ENCODE data around the gene PPP6R3. TPM values are rescaled to one million over a fixed set of nuclear protein-coding genes. Genes with fewer than 3 reads are reported as not detected.

The PPP6R3 gene
- total and polyA plus RNA-seq, 11 donors = 23.2 to 93.8 (median 81.2) TPM

- H3K27ac ChIP-seq = no peak overlapping the region
- DNase-seq (no peak), ATAC-seq (no peak)
- TF ChIP-seq CTCF (IDR thresholded peaks at IDR 0.05) (no peak), POLR2A (IDR thresholded peaks at IDR 0.05) (no peak)
- H3K4me1 ChIP-seq = no peaks in the 10 kb centered on the region
- intact Hi-C loops (cut with DNase I) = no loop called here
- no peak overlapping the region for H3K4me3 ChIP-seq
- H3K27me3 ChIP-seq = no peaks in the 10 kb centered on the region
- H3K36me3 ChIP-seq = peaks cover 4 to 81% (median 60%) of the 10 kb centered on the region in 9 donors
- peaks cover 0 to 16% (median 13%) of the 10 kb centered on the region in 12 donors for H3K9me3 ChIP-seq
- WGBS, 4 donors = 94 to 96% (median 95%) methylated on average over 18 to 40 of the region's 40 CpGs
Measured at GRCh38 chr11:68424981-68425865, 35.3 kb upstream of the PPP6R3 start.

GRCh38 chr11:68425866-68426380 is 34.6 kb upstream of the PPP6R3 start:
- TF ChIP-seq POLR2A (IDR thresholded peaks at IDR 0.05) (no peak), CTCF (IDR thresholded peaks at IDR 0.05) (no peak)
- ATAC-seq (no peak), DNase-seq (no peak)
- 92 to 98% (median 95%) methylated on average over 16 to 21 of the region's 21 CpGs for WGBS, 4 donors
- H3K27me3 ChIP-seq = no peaks in the 10 kb centered on the region
- H3K9me3 ChIP-seq = peaks cover 0 to 18% (median 13%) of the 10 kb centered on the region in 12 donors
- peaks cover 4 to 81% (median 67%) of the 10 kb centered on the region in 9 donors for H3K36me3 ChIP-seq
- intact Hi-C loops (cut with DNase I) = no loop called here
- no peak overlapping the region for H3K27ac ChIP-seq
- H3K4me1 ChIP-seq = no peaks in the 10 kb centered on the region
- H3K4me3 ChIP-seq = no peak overlapping the region

GRCh38 chr11:68429661-68430060 is 30.9 kb upstream of the PPP6R3 start:
- no peak overlapping the region for H3K27ac ChIP-seq
- peaks cover 0 to 17% (median 12%) of the 10 kb centered on the region in 12 donors for H3K4me1 ChIP-seq
- ATAC-seq (no peak), DNase-seq (no peak)
- no peak overlapping the region for H3K4me3 ChIP-seq
- TF ChIP-seq CTCF (IDR thresholded peaks at IDR 0.05) = no peak
- no peak for TF ChIP-seq POLR2A (IDR thresholded peaks at IDR 0.05)
- intact Hi-C loops (cut with DNase I) = no loop called here
- H3K27me3 ChIP-seq = no peaks in the 10 kb centered on the region
- 95 to 98% (median 97%) methylated on average over 3 of the region's 3 CpGs for WGBS, 4 donors
- peaks cover 4 to 88% (median 66%) of the 10 kb centered on the region in 9 donors for H3K36me3 ChIP-seq
- peaks cover 0 to 18% (median 13%) of the 10 kb centered on the region in 12 donors for H3K9me3 ChIP-seq

- WGBS, 4 donors = 88 to 100% (median 96%) methylated on average over 5 of the region's 5 CpGs
- Histone ChIP-seq H3K27ac (no peak overlapping the region), H3K36me3 (peaks cover 4 to 88% (median 66%) of the 10 kb centered on the region in 9 donors), H3K4me1 (peaks cover 0 to 23% (median 12%) of the 10 kb centered on the region in 12 donors), H3K27me3 (no peaks in the 10 kb centered on the region), H3K9me3 (peaks cover 0 to 18% (median 13%) of the 10 kb centered on the region in 12 donors), H3K4me3 (no peak overlapping the region)
- ATAC-seq (no peak), DNase-seq (no peak)
- TF ChIP-seq POLR2A (IDR thresholded peaks at IDR 0.05) (no peak), CTCF (IDR thresholded peaks at IDR 0.05) (no peak)
- intact Hi-C loops (cut with DNase I) = no loop called here
Measured at GRCh38 chr11:68430384-68430783, 30.2 kb upstream of the PPP6R3 start.

All from heart left ventricle (tissue), 16 donors.